Measurements from ENCODE around the gene KLF5.

DNA sequence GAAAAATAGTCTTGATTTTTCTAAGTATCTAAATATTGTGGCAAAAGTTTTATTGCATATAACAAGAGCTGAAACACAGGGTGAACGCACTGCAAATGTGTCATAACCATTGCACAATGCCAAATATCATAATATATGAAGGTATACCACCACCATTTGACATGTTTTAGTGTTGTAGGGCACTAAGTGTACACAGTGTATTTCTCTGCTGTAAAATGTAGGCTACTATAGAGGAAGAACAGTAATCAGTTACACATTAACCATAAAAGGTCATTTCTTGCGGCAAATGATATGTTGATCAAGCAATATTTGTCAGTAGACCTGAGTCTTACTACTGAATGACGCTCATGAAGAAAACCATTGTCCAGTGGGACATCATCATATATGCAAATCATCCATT, 18.3 kb upstream of the KLF5 start:
- TF ChIP-seq, protein P1, sequence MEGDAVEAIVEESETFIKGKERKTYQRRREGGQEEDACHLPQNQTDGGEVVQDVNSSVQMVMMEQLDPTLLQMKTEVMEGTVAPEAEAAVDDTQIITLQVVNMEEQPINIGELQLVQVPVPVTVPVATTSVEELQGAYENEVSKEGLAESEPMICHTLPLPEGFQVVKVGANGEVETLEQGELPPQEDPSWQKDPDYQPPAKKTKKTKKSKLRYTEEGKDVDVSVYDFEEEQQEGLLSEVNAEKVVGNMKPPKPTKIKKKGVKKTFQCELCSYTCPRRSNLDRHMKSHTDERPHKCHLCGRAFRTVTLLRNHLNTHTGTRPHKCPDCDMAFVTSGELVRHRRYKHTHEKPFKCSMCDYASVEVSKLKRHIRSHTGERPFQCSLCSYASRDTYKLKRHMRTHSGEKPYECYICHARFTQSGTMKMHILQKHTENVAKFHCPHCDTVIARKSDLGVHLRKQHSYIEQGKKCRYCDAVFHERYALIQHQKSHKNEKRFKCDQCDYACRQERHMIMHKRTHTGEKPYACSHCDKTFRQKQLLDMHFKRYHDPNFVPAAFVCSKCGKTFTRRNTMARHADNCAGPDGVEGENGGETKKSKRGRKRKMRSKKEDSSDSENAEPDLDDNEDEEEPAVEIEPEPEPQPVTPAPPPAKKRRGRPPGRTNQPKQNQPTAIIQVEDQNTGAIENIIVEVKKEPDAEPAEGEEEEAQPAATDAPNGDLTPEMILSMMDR (IDR thresholded peaks at IDR 0.05; ENCODE audit: low read depth, low read length): no peak
- no peak for TF ChIP-seq POLR2A (IDR thresholded peaks at IDR 0.05; ENCODE audit: extremely low read depth, insufficient read length)
- TF ChIP-seq, protein P2, sequence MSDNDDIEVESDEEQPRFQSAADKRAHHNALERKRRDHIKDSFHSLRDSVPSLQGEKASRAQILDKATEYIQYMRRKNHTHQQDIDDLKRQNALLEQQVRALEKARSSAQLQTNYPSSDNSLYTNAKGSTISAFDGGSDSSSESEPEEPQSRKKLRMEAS (IDR thresholded peaks at IDR 0.05; ENCODE audit: low read depth, low read length): no peak

Data from NB4 (cell line).